Measurements from ENCODE around the gene RNF175. TPM values are rescaled to one million over a fixed set of nuclear protein-coding genes. Genes with fewer than 3 reads are reported as not detected.

RNF175 gene
- total and polyA plus RNA-seq, 5 donors from 2014 or later, result 2.1 to 17.3 (median 10.0) TPM

DNA sequence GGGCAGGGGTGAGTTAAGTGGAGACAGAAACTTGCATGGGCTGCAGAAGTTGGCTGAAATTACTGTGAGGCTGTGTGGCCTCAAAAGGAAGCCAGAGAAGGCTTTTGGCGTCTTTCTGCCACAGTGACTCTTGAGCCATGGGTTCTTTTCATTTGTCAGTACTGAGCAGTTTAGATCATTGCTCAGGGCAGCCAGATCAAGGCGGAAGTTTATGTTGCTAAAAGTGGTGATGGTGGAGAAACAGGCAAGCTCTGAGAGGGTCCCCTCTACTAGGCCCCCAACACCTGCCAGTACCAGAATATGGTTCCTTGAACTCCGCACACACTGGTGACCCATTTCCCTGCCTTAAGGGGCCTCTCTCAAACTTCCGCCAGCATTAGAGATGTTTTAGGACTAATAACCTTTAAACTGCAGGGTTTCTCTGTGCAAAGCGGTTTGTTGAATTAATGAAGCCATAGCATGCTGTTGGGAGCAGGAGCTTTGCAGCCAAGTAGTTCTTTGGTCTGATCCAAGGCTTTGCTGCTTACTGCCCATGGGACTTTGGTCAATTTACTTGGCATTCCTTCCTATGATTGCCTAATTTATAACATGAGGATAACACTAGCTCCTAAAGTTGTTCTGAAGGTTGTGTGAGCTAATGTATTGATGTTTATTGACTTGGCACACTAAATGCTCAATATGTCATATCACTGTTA lies 34.5 kb downstream of the RNF175 start:
- no peaks in the 10 kb centered on the region for H3K9me3 Mint-ChIP-seq
- peaks cover 0 to 4% (median 0%) of the 10 kb centered on the region in 4 donors for H3K4me1 Mint-ChIP-seq
- no peak for DNase-seq

DNA sequence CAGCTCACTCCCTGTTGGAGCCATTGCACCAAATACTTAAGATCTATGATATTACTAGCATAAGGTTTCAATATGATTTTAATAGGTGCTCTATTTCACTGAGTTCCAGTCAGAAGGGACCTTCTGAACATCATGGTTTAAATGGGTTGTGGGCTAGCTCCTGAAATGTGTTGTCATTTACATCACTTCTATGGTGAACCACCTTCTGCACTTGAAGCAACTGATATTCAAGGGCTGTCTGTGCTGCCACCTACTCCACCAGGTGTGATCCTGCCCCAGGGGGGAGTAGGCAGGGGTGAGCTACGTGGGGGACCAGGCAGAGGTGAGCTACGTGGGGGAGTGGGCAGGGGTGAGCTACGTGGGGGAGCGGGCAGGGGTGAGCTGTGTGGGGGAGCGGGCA lies 35.2 kb downstream of the RNF175 start:
- Histone ChIP-seq H3K4me1 (ENCODE audit: control insufficient read depth, insufficient read depth, low read length, poor library complexity, severe bottlenecking) (no peaks in the 10 kb centered on the region), H3K27ac (ENCODE audit: insufficient read depth, low read length, poor library complexity, severe bottlenecking) (no peak overlapping the region), H3K27me3 (ENCODE audit: control insufficient read depth, insufficient read depth, low read length) (peaks cover 2% of the 10 kb centered on the region), H3K9me3 (ENCODE audit: control insufficient read depth in 2 of 2, low read length in 2 of 2) (no peaks in the 10 kb centered on the region), H3K36me3 (ENCODE audit: control insufficient read depth, insufficient read depth, low read length) (no peaks in the 10 kb centered on the region), H3K4me3 (ENCODE audit: low read depth, low read length) (no peak overlapping the region)
- H3K9me3 Mint-ChIP-seq, result no peaks in the 10 kb centered on the region
- DNase-seq, result no peak
- H3K4me1 Mint-ChIP-seq, result peaks cover 0 to 4% (median 0%) of the 10 kb centered on the region in 4 donors
- no peak overlapping the region for H3K27ac Mint-ChIP-seq
- no peak overlapping the region for H3K4me3 Mint-ChIP-seq
- ATAC-seq (ENCODE audit: low read depth in 2 of 2), result no peak
- peaks cover 4% of the 10 kb centered on the region for H3K36me3 Mint-ChIP-seq
- peaks cover 17% of the 10 kb centered on the region for H3K27me3 Mint-ChIP-seq

More for the DNA sequence above, 34.5 kb downstream of the RNF175 start:
- H3K27ac ChIP-seq (ENCODE audit: insufficient read depth, low read length, poor library complexity, severe bottlenecking), result no peak overlapping the region
- ATAC-seq (ENCODE audit: low read depth in 2 of 2), result no peak
- no peak overlapping the region for H3K4me3 ChIP-seq (ENCODE audit: low read depth, low read length)
- peaks cover 2% of the 10 kb centered on the region for H3K27me3 ChIP-seq (ENCODE audit: control insufficient read depth, insufficient read depth, low read length)
- H3K36me3 Mint-ChIP-seq, result peaks cover 3% of the 10 kb centered on the region
- no peak overlapping the region for H3K27ac Mint-ChIP-seq
- H3K9me3 ChIP-seq (ENCODE audit: control insufficient read depth in 2 of 2, low read length in 2 of 2), result no peaks in the 10 kb centered on the region
- no peaks in the 10 kb centered on the region for H3K36me3 ChIP-seq (ENCODE audit: control insufficient read depth, insufficient read depth, low read length)
- peaks cover 17% of the 10 kb centered on the region for H3K27me3 Mint-ChIP-seq
- H3K4me3 Mint-ChIP-seq, result no peak overlapping the region
- no peaks in the 10 kb centered on the region for H3K4me1 ChIP-seq (ENCODE audit: control insufficient read depth, insufficient read depth, low read length, poor library complexity, severe bottlenecking)

- Mint-ChIP-seq H3K27me3 (peaks cover 21% of the 10 kb centered on the region), H3K4me1 (peaks cover 0 to 4% (median 0%) of the 10 kb centered on the region in 4 donors), H3K9me3 (peaks cover 0 to 9% (median 0%) of the 10 kb centered on the region in 7 donors), H3K4me3 (no peak overlapping the region), H3K36me3 (peaks cover 11% of the 10 kb centered on the region), H3K27ac (no peak overlapping the region)
- no peak for DNase-seq
- no peaks in the 10 kb centered on the region for H3K36me3 ChIP-seq (ENCODE audit: control insufficient read depth, insufficient read depth, low read length)
- no peaks in the 10 kb centered on the region for H3K4me1 ChIP-seq (ENCODE audit: control insufficient read depth, insufficient read depth, low read length, poor library complexity, severe bottlenecking)
- no peak for ATAC-seq (ENCODE audit: low read depth in 2 of 2)
- no peak overlapping the region for H3K27ac ChIP-seq (ENCODE audit: insufficient read depth, low read length, poor library complexity, severe bottlenecking)
- H3K9me3 ChIP-seq (ENCODE audit: control insufficient read depth in 2 of 2, low read length in 2 of 2), result no peaks in the 10 kb centered on the region
- no peak overlapping the region for H3K4me3 ChIP-seq (ENCODE audit: low read depth, low read length)
- no peaks in the 10 kb centered on the region for H3K27me3 ChIP-seq (ENCODE audit: control insufficient read depth, insufficient read depth, low read length)
These were observed 37.8 kb downstream of the RNF175 start for GRCh38 chr4:153722036-153722435.

GRCh38 chr4:153713866-153714646 lies 45.8 kb downstream of the RNF175 start:
- no peak overlapping the region for H3K27ac Mint-ChIP-seq
- Histone ChIP-seq H3K4me3 (ENCODE audit: low read depth, low read length) (no peak overlapping the region), H3K4me1 (ENCODE audit: control insufficient read depth, insufficient read depth, low read length, poor library complexity, severe bottlenecking) (no peaks in the 10 kb centered on the region), H3K36me3 (ENCODE audit: control insufficient read depth, insufficient read depth, low read length) (no peaks in the 10 kb centered on the region), H3K9me3 (ENCODE audit: control insufficient read depth in 2 of 2, low read length in 2 of 2) (no peaks in the 10 kb centered on the region), H3K27me3 (ENCODE audit: control insufficient read depth, insufficient read depth, low read length) (no peaks in the 10 kb centered on the region), H3K27ac (ENCODE audit: insufficient read depth, low read length, poor library complexity, severe bottlenecking) (no peak overlapping the region)
- peaks cover 0 to 7% (median 2%) of the 10 kb centered on the region in 4 donors for H3K4me1 Mint-ChIP-seq
- H3K36me3 Mint-ChIP-seq, result peaks cover 11% of the 10 kb centered on the region
- DNase-seq, result no peak
- no peak overlapping the region for H3K4me3 Mint-ChIP-seq
- ATAC-seq (ENCODE audit: low read depth in 2 of 2), result no peak
- peaks cover 0 to 5% (median 2%) of the 10 kb centered on the region in 7 donors for H3K9me3 Mint-ChIP-seq
- peaks cover 4% of the 10 kb centered on the region for H3K27me3 Mint-ChIP-seq

DNA sequence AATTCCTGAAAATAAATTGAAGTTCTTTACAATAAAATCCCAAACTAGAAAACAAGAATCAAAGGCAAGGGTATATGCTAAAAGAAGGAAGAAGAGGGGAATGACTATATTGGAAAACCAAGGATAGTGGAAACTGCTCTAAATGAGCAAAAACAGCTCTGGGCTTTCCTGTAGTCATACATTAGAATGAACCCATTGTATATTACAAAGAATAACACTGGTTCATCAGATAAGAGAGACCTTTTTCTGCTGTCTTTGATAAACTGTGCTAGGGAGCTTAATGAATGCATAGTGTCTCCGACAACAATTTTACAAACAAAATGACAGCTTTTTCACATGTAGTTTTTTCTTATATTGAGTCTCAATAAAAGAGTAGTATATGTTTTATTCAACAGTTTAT lies 49.1 kb downstream of the RNF175 start:
- ATAC-seq (ENCODE audit: low read depth in 2 of 2), result no peak
- H3K4me1 Mint-ChIP-seq, result peaks cover 0 to 17% (median 6%) of the 10 kb centered on the region in 4 donors

DNA sequence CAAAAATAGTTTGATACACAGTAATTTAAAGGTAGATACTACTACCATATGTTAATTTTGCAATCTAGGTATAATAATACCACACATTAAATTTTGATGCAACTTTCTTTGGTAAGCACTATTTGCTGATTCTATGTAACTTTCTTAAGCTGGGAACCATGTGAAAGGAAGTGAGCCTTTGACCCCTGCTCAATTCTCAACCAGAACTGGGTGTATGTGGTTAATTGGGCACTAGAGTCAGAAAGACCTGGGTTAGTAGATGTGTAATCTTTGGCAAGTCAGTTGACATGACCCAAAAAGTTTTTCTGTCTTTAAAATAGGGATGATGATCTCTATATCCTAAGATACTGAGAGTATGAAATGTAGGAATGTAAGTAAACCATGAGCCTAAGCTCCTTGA lies 53.3 kb downstream of the RNF175 start:
- H3K4me3 Mint-ChIP-seq, result peak overlapping the region in 1 of 4 donors; percentile 9
- Histone ChIP-seq H3K4me1 (ENCODE audit: control insufficient read depth, insufficient read depth, low read length, poor library complexity, severe bottlenecking) (no peaks in the 10 kb centered on the region), H3K4me3 (ENCODE audit: low read depth, low read length) (no peak overlapping the region), H3K27me3 (ENCODE audit: control insufficient read depth, insufficient read depth, low read length) (no peaks in the 10 kb centered on the region), H3K36me3 (ENCODE audit: control insufficient read depth, insufficient read depth, low read length) (no peaks in the 10 kb centered on the region), H3K9me3 (ENCODE audit: control insufficient read depth in 2 of 2, low read length in 2 of 2) (no peaks in the 10 kb centered on the region), H3K27ac (ENCODE audit: insufficient read depth, low read length, poor library complexity, severe bottlenecking) (no peak overlapping the region)
- H3K27me3 Mint-ChIP-seq, result no peaks in the 10 kb centered on the region
- peak overlapping the region in 2 of 3 donors; percentile 1 to 68 for H3K27ac Mint-ChIP-seq
- peaks cover 5% of the 10 kb centered on the region for H3K36me3 Mint-ChIP-seq
- peaks cover 0 to 2% (median 0%) of the 10 kb centered on the region in 7 donors for H3K9me3 Mint-ChIP-seq
- H3K4me1 Mint-ChIP-seq, result peaks cover 0 to 17% (median 2%) of the 10 kb centered on the region in 4 donors
- DNase-seq, result peak in 1 of 3 donors; percentile 21
- no peak for ATAC-seq (ENCODE audit: low read depth in 2 of 2)

More for the DNA sequence above, 49.1 kb downstream of the RNF175 start:
- Mint-ChIP-seq H3K9me3 (peaks cover 0 to 4% (median 0%) of the 10 kb centered on the region in 7 donors), H3K36me3 (peaks cover 9% of the 10 kb centered on the region), H3K27ac (no peak overlapping the region), H3K4me3 (no peak overlapping the region), H3K27me3 (no peaks in the 10 kb centered on the region)
- no peaks in the 10 kb centered on the region for H3K27me3 ChIP-seq (ENCODE audit: control insufficient read depth, insufficient read depth, low read length)
- H3K36me3 ChIP-seq (ENCODE audit: control insufficient read depth, insufficient read depth, low read length), result no peaks in the 10 kb centered on the region
- DNase-seq, result no peak
- H3K27ac ChIP-seq (ENCODE audit: insufficient read depth, low read length, poor library complexity, severe bottlenecking), result no peak overlapping the region
- no peaks in the 10 kb centered on the region for H3K4me1 ChIP-seq (ENCODE audit: control insufficient read depth, insufficient read depth, low read length, poor library complexity, severe bottlenecking)
- no peaks in the 10 kb centered on the region for H3K9me3 ChIP-seq (ENCODE audit: control insufficient read depth in 2 of 2, low read length in 2 of 2)
- no peak overlapping the region for H3K4me3 ChIP-seq (ENCODE audit: low read depth, low read length)

DNA sequence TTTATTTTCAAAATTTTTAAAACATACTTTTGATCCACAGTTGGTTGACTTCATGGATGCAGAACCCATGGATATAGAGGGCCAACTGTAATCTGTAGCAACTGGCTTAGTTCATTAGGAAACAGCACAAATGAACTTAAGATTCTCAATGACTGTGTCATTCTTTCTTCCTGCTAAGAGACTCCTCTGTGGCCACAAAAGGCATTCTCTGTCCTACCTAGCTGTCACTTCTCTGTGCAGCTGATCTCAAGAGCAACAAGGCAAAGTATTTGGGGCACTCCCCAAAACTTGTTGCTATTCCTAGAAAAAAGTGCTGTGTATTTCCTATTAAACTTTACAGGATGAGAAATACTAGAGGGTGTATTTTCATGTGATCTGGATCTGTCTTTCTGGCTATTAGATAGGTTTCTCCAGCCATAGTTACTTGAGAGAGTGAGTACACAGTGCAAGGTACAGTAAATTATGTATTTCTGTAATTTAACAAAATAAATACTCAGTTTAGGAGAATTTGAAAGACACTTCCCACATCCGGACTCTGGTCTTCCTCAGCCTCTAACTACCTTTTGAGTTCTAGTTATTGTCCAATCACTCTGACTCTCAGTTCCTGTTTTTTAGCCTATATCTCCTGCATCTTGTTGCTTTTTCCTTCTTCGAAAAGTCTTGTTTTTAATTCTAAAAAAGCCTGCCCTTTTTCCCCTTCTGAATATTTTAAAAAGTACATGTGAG lies 53.9 kb downstream of the RNF175 start:
- Histone ChIP-seq H3K9me3 (ENCODE audit: control insufficient read depth in 2 of 2, low read length in 2 of 2) (no peaks in the 10 kb centered on the region), H3K36me3 (ENCODE audit: control insufficient read depth, insufficient read depth, low read length) (no peaks in the 10 kb centered on the region), H3K4me1 (ENCODE audit: control insufficient read depth, insufficient read depth, low read length, poor library complexity, severe bottlenecking) (no peaks in the 10 kb centered on the region), H3K27me3 (ENCODE audit: control insufficient read depth, insufficient read depth, low read length) (no peaks in the 10 kb centered on the region), H3K27ac (ENCODE audit: insufficient read depth, low read length, poor library complexity, severe bottlenecking) (no peak overlapping the region), H3K4me3 (ENCODE audit: low read depth, low read length) (no peak overlapping the region)
- Mint-ChIP-seq H3K36me3 (peaks cover 5% of the 10 kb centered on the region), H3K4me1 (peaks cover 0 to 17% (median 2%) of the 10 kb centered on the region in 4 donors), H3K27ac (peak overlapping the region in 2 of 3 donors; percentile 1 to 83), H3K4me3 (peak overlapping the region in 1 of 4 donors; percentile 24), H3K9me3 (peaks cover 0 to 2% (median 0%) of the 10 kb centered on the region in 7 donors), H3K27me3 (no peaks in the 10 kb centered on the region)
- peak in 1 of 3 donors; percentile 37 for DNase-seq
- ATAC-seq (ENCODE audit: low read depth in 2 of 2), result no peak
